GM23338 (cell line): ENCODE measurements around the gene PXMP4.

Experiments used
- CREB1 ChIP-seq: fragments of 250-450 bp; sonication (Bioruptor Pico); IDR thresholded peaks from 2 replicates; pipeline ENCODE4 v1.5.0; 2020; ENCODE audit warnings: low read depth, mild to moderate bottlenecking, moderate library complexity
- CTCF ChIP-seq, 2 experiments: fragments of 200-600 bp in 1 of 2; sonication (generic) in 1 of 2; conservative IDR thresholded peaks; 2 replicates each; pipeline versions ENCODE4 v1.5.1 to v1.6.1; 2016 to 2017; ENCODE audit warnings: antibody characterized with exemption in 2 of 2, low read depth in 2 of 2, mild to moderate bottlenecking in 2 of 2, moderate library complexity in 1 of 2
- ETS1 ChIP-seq: IDR thresholded peaks from 2 replicates; pipeline ENCODE4 v1.6.1; 2016; ENCODE audit warnings: antibody characterized with exemption
- EZH2 ChIP-seq: fragments of 200-600 bp; sonication (generic); IDR thresholded peaks from one replicate; pipeline ENCODE4 v1.8.0; 2017; ENCODE audit warnings: antibody characterized with exemption, mild to moderate bottlenecking, low read depth; ENCODE audit not compliant: unreplicated experiment
- EZH2phosphoT487 ChIP-seq: fragments of 200-600 bp; sonication (generic); IDR thresholded peaks from one replicate; pipeline ENCODE4 v1.8.1; 2018; ENCODE audit warnings: antibody characterized with exemption; ENCODE audit not compliant: unreplicated experiment
- POLR2AphosphoS5 ChIP-seq: IDR thresholded peaks from 2 replicates; pipeline ENCODE4 v1.6.1; 2016; ENCODE audit warnings: antibody characterized with exemption, low read depth
- STAT1 ChIP-seq: IDR thresholded peaks from one replicate; pipeline ENCODE4 v1.6.1; 2016; ENCODE audit warnings: antibody characterized with exemption; ENCODE audit not compliant: unreplicated experiment
- ZNF114 ChIP-seq: fragments of 250-450 bp; sonication (Bioruptor Pico); IDR thresholded peaks from 2 replicates; pipeline ENCODE4 v1.5.0; 2020; ENCODE audit warnings: mild to moderate bottlenecking, moderate library complexity
- ZNF462 ChIP-seq: fragments of 250-450 bp; sonication (Bioruptor Pico); IDR thresholded peaks from 2 replicates; pipeline ENCODE4 v1.5.0; 2020; ENCODE audit warnings: mild to moderate bottlenecking, moderate library complexity

GRCh38 chr20:33669224-33669623, 50.9 kb downstream of the PXMP4 start:
- TF ChIP-seq EZH2 (no peak), CTCF (conservative IDR thresholded peaks at IDR 0.05; ENCODE audit: low read depth in 2 of 2) (no peak), ZNF462 (CRISPR knock-in tag) (no peak), CREB1 (CRISPR knock-in tag) (no peak), ETS1 (no peak), EZH2phosphoT487 (no peak), POLR2AphosphoS5 (no peak), STAT1 (no peak), ZNF114 (no peak)
